ENCODE measurements around the gene CEP128. TPM values are rescaled to one million over a fixed set of nuclear protein-coding genes. Genes with fewer than 3 reads are reported as not detected.

Gene CEP128
- total RNA-seq, 1 donor from 2014 or later: 3.3 TPM

- Histone ChIP-seq H3K4me1 (no peaks in the 10 kb centered on the region), H3K9me3 (no peaks in the 10 kb centered on the region), H3K27me3 (no peaks in the 10 kb centered on the region), H3K27ac (no peak overlapping the region), H3K36me3 (no peaks in the 10 kb centered on the region), H3K4me3 (no peak overlapping the region)
- TF ChIP-seq, protein P1, sequence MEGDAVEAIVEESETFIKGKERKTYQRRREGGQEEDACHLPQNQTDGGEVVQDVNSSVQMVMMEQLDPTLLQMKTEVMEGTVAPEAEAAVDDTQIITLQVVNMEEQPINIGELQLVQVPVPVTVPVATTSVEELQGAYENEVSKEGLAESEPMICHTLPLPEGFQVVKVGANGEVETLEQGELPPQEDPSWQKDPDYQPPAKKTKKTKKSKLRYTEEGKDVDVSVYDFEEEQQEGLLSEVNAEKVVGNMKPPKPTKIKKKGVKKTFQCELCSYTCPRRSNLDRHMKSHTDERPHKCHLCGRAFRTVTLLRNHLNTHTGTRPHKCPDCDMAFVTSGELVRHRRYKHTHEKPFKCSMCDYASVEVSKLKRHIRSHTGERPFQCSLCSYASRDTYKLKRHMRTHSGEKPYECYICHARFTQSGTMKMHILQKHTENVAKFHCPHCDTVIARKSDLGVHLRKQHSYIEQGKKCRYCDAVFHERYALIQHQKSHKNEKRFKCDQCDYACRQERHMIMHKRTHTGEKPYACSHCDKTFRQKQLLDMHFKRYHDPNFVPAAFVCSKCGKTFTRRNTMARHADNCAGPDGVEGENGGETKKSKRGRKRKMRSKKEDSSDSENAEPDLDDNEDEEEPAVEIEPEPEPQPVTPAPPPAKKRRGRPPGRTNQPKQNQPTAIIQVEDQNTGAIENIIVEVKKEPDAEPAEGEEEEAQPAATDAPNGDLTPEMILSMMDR (IDR thresholded peaks at IDR 0.05): no peak
- no peak for DNase-seq (ENCODE audit: low spot score in 2 of 2)
- intact Hi-C loops (cut with DNase I): no loop called here
Measured at GRCh38 chr14:80776186-80776585, 165.4 kb downstream of the CEP128 start.

DNA sequence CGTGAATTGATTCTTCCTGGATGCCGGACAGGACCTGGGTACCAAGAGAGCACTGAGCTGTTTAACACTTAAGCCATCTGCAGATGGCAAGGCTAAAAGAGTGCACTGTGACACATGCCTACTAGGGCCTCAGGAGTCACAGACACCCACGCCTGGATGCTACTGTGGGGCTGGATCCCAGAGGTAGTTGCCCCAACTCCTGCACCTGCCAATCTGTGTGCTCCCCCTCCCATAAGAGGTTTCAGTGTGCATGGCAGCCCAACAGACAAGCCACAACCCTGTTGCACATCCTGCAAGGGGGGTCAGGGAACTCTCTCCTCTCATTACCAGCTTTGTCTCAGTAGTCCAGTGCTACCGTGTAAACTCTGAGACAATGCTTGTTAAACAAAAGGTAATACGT lies 169.0 kb downstream of the CEP128 start:
- TF ChIP-seq, protein P1 (IDR thresholded peaks at IDR 0.05): no peak
- no peak for DNase-seq (ENCODE audit: low spot score in 2 of 2)
- H3K36me3 ChIP-seq: no peaks in the 10 kb centered on the region
- no peaks in the 10 kb centered on the region for H3K27me3 ChIP-seq
- no peaks in the 10 kb centered on the region for H3K4me1 ChIP-seq
- H3K27ac ChIP-seq: no peak overlapping the region
- H3K9me3 ChIP-seq: no peaks in the 10 kb centered on the region
- H3K4me3 ChIP-seq: no peak overlapping the region
- intact Hi-C loops (cut with DNase I): no loop called here

DNA sequence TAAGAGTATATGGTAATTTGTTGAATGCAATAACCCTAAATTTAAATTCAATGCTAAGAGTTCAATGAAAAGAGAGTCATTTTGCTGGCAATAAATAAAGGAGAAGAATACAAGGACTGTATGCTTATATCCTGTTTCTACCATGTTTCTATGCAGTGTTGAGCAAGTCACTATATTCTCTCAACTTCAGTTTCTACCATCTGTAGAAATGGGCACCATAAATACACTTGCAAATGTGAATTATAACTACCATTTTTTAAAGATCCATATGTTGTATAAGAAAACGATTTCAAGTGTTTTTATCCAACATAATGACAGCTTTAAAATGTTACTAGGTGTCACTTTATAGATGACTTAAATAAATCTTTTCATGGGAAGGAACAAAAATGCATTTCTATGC lies 170.3 kb downstream of the CEP128 start:
- no peak for DNase-seq (ENCODE audit: low spot score in 2 of 2)
- Histone ChIP-seq H3K36me3 (no peaks in the 10 kb centered on the region), H3K27me3 (no peaks in the 10 kb centered on the region), H3K4me1 (no peaks in the 10 kb centered on the region), H3K9me3 (no peaks in the 10 kb centered on the region), H3K4me3 (no peak overlapping the region), H3K27ac (no peak overlapping the region)
- intact Hi-C loops (cut with DNase I): no loop called here
- TF ChIP-seq, protein P1 (IDR thresholded peaks at IDR 0.05): no peak

DNA sequence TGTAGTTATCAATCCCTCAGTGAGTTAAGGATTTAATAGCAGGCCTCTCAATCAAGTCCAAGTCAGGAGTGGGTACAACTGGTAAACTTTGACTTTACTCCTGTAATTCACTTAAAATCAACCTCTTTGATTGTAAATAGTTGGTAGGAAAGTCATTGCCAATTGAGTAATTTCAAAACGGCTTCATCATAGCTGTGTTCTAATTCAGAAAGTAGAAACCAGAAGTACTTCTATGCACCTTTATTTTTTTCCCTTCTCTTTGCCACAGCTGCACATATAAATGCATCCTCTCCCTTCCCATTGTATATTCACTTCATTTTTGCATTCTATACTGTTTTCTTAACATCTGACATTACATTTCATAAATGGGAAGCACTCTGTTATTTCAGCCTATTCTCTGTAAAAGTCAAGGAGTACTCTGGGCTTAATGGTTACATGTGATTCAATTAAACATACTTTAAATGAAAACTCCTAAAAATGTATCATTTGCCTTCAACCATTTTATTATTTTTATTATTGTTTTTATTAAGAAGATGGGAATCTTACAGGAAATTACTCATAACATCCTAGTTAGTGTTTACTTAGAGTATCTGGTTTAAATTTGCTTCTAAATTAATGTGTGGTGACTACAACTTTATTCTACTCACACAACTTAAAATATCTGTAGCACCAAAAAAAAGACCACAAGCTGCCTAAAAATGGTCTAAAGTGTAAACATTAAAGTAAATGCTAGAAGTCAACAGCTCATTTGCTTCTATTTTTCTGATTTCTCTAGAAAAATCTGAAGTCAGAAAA lies 171.2 kb downstream of the CEP128 start:
- H3K4me3 ChIP-seq: no peak overlapping the region
- intact Hi-C loops (cut with DNase I): no loop called here
- H3K27ac ChIP-seq: no peak overlapping the region
- no peak for DNase-seq (ENCODE audit: low spot score in 2 of 2)
- TF ChIP-seq, protein P1 (IDR thresholded peaks at IDR 0.05): no peak
- no peaks in the 10 kb centered on the region for H3K4me1 ChIP-seq
- no peaks in the 10 kb centered on the region for H3K27me3 ChIP-seq
- H3K9me3 ChIP-seq: no peaks in the 10 kb centered on the region
- no peaks in the 10 kb centered on the region for H3K36me3 ChIP-seq

- no peaks in the 10 kb centered on the region for H3K4me1 ChIP-seq
- H3K27ac ChIP-seq: no peak overlapping the region
- H3K4me3 ChIP-seq: no peak overlapping the region
- H3K9me3 ChIP-seq: no peaks in the 10 kb centered on the region
- TF ChIP-seq, protein P1 (IDR thresholded peaks at IDR 0.05): no peak
- H3K36me3 ChIP-seq: no peaks in the 10 kb centered on the region
- H3K27me3 ChIP-seq: no peaks in the 10 kb centered on the region
- intact Hi-C loops (cut with DNase I): no loop called here
- DNase-seq (ENCODE audit: low spot score in 2 of 2): no peak
Measured at GRCh38 chr14:80768646-80769045, 172.9 kb downstream of the CEP128 start.

All from ascending aorta (tissue), 2 donors.